Measurements from ENCODE around the gene DOLK. TPM values are rescaled to one million over a fixed set of nuclear protein-coding genes. Genes with fewer than 3 reads are reported as not detected.

Gene DOLK
- total RNA-seq, 1 experiment from 2014 or later: 14.8 TPM

GRCh38 chr9:128947527-128948301 lies at the start of gene DOLK, which contains the start of gene NUP188 (continued):
- no peak for TF ChIP-seq FOXJ3 (CRISPR knock-in tag; IDR thresholded peaks at IDR 0.05; ENCODE audit: borderline replicate concordance)
- peak; percentile 88; the same call in 1 of the 2 replicates for TF ChIP-seq E2F4 (CRISPR knock-in tag; IDR thresholded peaks at IDR 0.05; ENCODE audit: borderline replicate concordance, low read depth)
- TF ChIP-seq NFE2L1 (CRISPR knock-in tag; IDR thresholded peaks at IDR 0.05): peak; percentile 78; the same call in 1 of the 2 replicates
- TF ChIP-seq CTCF (IDR thresholded peaks at IDR 0.05): no peak
- peak; percentile 93; the same call in 1 of the 2 replicates for TF ChIP-seq ETV6 (CRISPR knock-in tag; IDR thresholded peaks at IDR 0.05)
- peak; percentile 75; the same call in 1 of the 2 replicates for TF ChIP-seq E2F1 (CRISPR knock-in tag; IDR thresholded peaks at IDR 0.05)
- no peak for TF ChIP-seq CDX4 (CRISPR knock-in tag; IDR thresholded peaks at IDR 0.05; ENCODE audit: borderline replicate concordance)
- peak; percentile 76 for TF ChIP-seq FOXK1 (CRISPR knock-in tag; IDR thresholded peaks at IDR 0.05)
- peak; percentile 98 for TF ChIP-seq E2F5 (CRISPR knock-in tag; IDR thresholded peaks at IDR 0.05)
- no peak for TF ChIP-seq KAT7 (CRISPR knock-in tag; IDR thresholded peaks at IDR 0.05; ENCODE audit: borderline replicate concordance)
- peak; percentile 77; the same call in 1 of the 2 replicates for TF ChIP-seq CREM (CRISPR knock-in tag; IDR thresholded peaks at IDR 0.05)
- TF ChIP-seq ELF4 (CRISPR knock-in tag; IDR thresholded peaks at IDR 0.05; ENCODE audit: low read depth): peak; percentile 64
- TF ChIP-seq ZNF396 (CRISPR knock-in tag; IDR thresholded peaks at IDR 0.05; ENCODE audit: borderline replicate concordance): no peak
- TF ChIP-seq IRF1 (CRISPR knock-in tag; IDR thresholded peaks at IDR 0.05): no peak; the same call in 1 of the 2 replicates
- TF ChIP-seq ZBTB21 (CRISPR knock-in tag; IDR thresholded peaks at IDR 0.05; ENCODE audit: borderline replicate concordance): peak; percentile 77
- no peak for TF ChIP-seq ERG (CRISPR knock-in tag; IDR thresholded peaks at IDR 0.05)
- no peak for TF ChIP-seq ATF1 (CRISPR knock-in tag; IDR thresholded peaks at IDR 0.05)
- no peak for TF ChIP-seq ATF3 (CRISPR knock-in tag; conservative IDR thresholded peaks at IDR 0.05)
- no peak for TF ChIP-seq ZNF425 (CRISPR knock-in tag; conservative IDR thresholded peaks at IDR 0.05)
- no peak for TF ChIP-seq AR (CRISPR knock-in tag; IDR thresholded peaks at IDR 0.05)
- TF ChIP-seq MLX (CRISPR knock-in tag; IDR thresholded peaks at IDR 0.05): 0 out of 2 replicates have a peak, but pooled peaks have one; percentile 21
